Liver (tissue), 9 donors: ENCODE results near the gene CHADL. TPM values are rescaled to one million over a fixed set of nuclear protein-coding genes. Genes with fewer than 3 reads are reported as not detected.

Experiments used
- DNase-seq: peaks from one replicate; pipeline ENCODE4 v3.0.0-alpha.2; 2017; ENCODE audit warnings: low spot score
- H3K27ac ChIP-seq, 2 donors: one replicate each; pipeline ENCODE4 v1.7.0; 2013; ENCODE audit warnings: inconsistent platforms in 2 of 2, low read length in 2 of 2, control low read depth in 1 of 2, low read depth in 1 of 2, mild to moderate bottlenecking in 1 of 2
- H3K27me3 ChIP-seq, 4 donors: one replicate each; pipeline versions ENCODE4 v1.6.1 to v1.7.0; 2013; ENCODE audit warnings: low read length in 3 of 4, inconsistent platforms in 1 of 4, mild to moderate bottlenecking in 1 of 4, moderate library complexity in 1 of 4; ENCODE audit not compliant: control insufficient read depth in 4 of 4, insufficient read depth in 4 of 4
- H3K36me3 ChIP-seq, 4 donors: one replicate each; pipeline versions ENCODE4 v1.6.1 to v1.7.0; 2013; ENCODE audit warnings: low read length in 3 of 4, mild to moderate bottlenecking in 3 of 4, low read depth in 1 of 4, moderate library complexity in 1 of 4; ENCODE audit not compliant: control insufficient read depth in 4 of 4, insufficient read depth in 3 of 4
- H3K4me1 ChIP-seq, 4 donors: one replicate each; pipeline versions ENCODE4 v1.6.1 to v1.7.0; 2013; ENCODE audit warnings: low read length in 3 of 4, mild to moderate bottlenecking in 3 of 4, moderate library complexity in 1 of 4; ENCODE audit not compliant: control insufficient read depth in 4 of 4, insufficient read depth in 4 of 4
- H3K4me3 ChIP-seq, 3 donors: one replicate each; pipeline versions ENCODE4 v1.6.1 to v1.7.0; 2013; ENCODE audit warnings: low read length in 3 of 3, control low read depth in 1 of 3, low read depth in 1 of 3, mild to moderate bottlenecking in 1 of 3
- H3K9ac ChIP-seq, 2 donors: one replicate each; pipeline ENCODE4 v1.7.0; 2013; ENCODE audit warnings: low read length in 2 of 2, mild to moderate bottlenecking in 2 of 2, moderate library complexity in 2 of 2, control low read depth in 1 of 2, low read depth in 1 of 2
- H3K9me3 ChIP-seq, 4 donors: one replicate each; pipeline versions ENCODE4 v1.6.1 to v1.7.0; 2013; ENCODE audit warnings: low read length in 3 of 4; ENCODE audit not compliant: control insufficient read depth in 4 of 4
- EGR1 ChIP-seq, 2 donors: IDR thresholded peaks; 2 replicates each; pipeline ENCODE4 v1.6.1; 2016 to 2018; ENCODE audit warnings: antibody characterized with exemption in 2 of 2, low read depth in 2 of 2
- FOXA1 ChIP-seq: IDR thresholded peaks from 2 replicates; pipeline ENCODE4 v1.6.1; 2016; ENCODE audit warnings: antibody characterized with exemption
- FOXA2 ChIP-seq: IDR thresholded peaks from 2 replicates; pipeline ENCODE4 v1.6.1; 2016; ENCODE audit warnings: antibody characterized with exemption
- GABPA ChIP-seq, 2 donors: IDR thresholded peaks in 1 of 2; conservative IDR thresholded peaks in 1 of 2; 2 replicates each; pipeline ENCODE4 v1.6.1; 2016; ENCODE audit warnings: antibody characterized with exemption in 2 of 2, mild to moderate bottlenecking in 1 of 2, moderate library complexity in 1 of 2
- HNF4A ChIP-seq, 2 donors: conservative IDR thresholded peaks; 2 replicates each; pipeline ENCODE4 v1.6.1; 2016; ENCODE audit warnings: antibody characterized with exemption in 2 of 2, mild to moderate bottlenecking in 2 of 2
- HNF4G ChIP-seq: IDR thresholded peaks from 2 replicates; pipeline ENCODE4 v1.6.1; 2016; ENCODE audit warnings: antibody characterized with exemption
- JUND ChIP-seq, 2 donors: IDR thresholded peaks; 2 replicates each; pipeline ENCODE4 v1.6.1; 2016; ENCODE audit warnings: antibody characterized with exemption in 2 of 2
- MAX ChIP-seq: IDR thresholded peaks from 2 replicates; pipeline ENCODE4 v1.6.1; 2016; ENCODE audit warnings: antibody characterized with exemption
- NR2F2 ChIP-seq: IDR thresholded peaks from 2 replicates; pipeline ENCODE4 v1.6.1; 2016; ENCODE audit warnings: antibody characterized with exemption
- RAD21 ChIP-seq, 2 donors: IDR thresholded peaks; 2 replicates each; pipeline ENCODE4 v1.6.1; 2016; ENCODE audit warnings: antibody characterized with exemption in 2 of 2, mild to moderate bottlenecking in 2 of 2
- REST ChIP-seq: IDR thresholded peaks from 2 replicates; pipeline ENCODE4 v1.6.1; 2016; ENCODE audit warnings: antibody characterized with exemption, mild to moderate bottlenecking
- RXRA ChIP-seq, 2 donors: IDR thresholded peaks; 2 replicates each; pipeline ENCODE4 v1.6.1; 2017 to 2018; ENCODE audit warnings: antibody characterized with exemption in 2 of 2, mild to moderate bottlenecking in 1 of 2
- SP1 ChIP-seq: IDR thresholded peaks from 2 replicates; pipeline ENCODE4 v1.6.1; 2018; ENCODE audit warnings: antibody characterized with exemption, mild to moderate bottlenecking
- TAF1 ChIP-seq: conservative IDR thresholded peaks from 2 replicates; pipeline ENCODE4 v1.6.1; 2016; ENCODE audit warnings: antibody characterized with exemption, mild to moderate bottlenecking
- YY1 ChIP-seq: IDR thresholded peaks from 2 replicates; pipeline ENCODE4 v1.6.1; 2016; ENCODE audit warnings: antibody characterized with exemption, mild to moderate bottlenecking
- ZBTB33 ChIP-seq: IDR thresholded peaks from 2 replicates; pipeline ENCODE4 v1.6.1; 2016; ENCODE audit warnings: antibody characterized with exemption
- WGBS: extraction: QIAGEN DNeasy Blood & Tissue Kit; methylation state at CpG from one replicate; pipeline ENCODE4 v1.1.7; 2013; 5-methylcytosine and 5-hydroxymethylcytosine counted together
- polyA plus RNA-seq, 2 donors: library from polyadenylated mRNA; stranded (reverse) in 1 of 2; unstranded in 1 of 2; fragments of 200-250 nt in 1 of 2; fragments of >200 nt in 1 of 2; fragmentation: Nextera tagmentation in 1 of 2; extraction: Ambion mirVana in 1 of 2; gene quantifications; one replicate each; pipeline versions ENCODE4 v1.2.1 to v1.2.3, GENCODE V29; 2013 to 2015
- total RNA-seq, 2 donors: library from RNA; depleted of rRNA; stranded (reverse); fragments of >200 nt; gene quantifications; one replicate each; pipeline ENCODE4 v1.2.3, GENCODE V29; 2014
- TF ChIP-seq, protein P1 (sequence below): fragments of 150-350 bp; IDR thresholded peaks from 2 replicates; pipeline ENCODE4 v1.5.1; 2017; ENCODE audit warnings: improper control_type of control experiment, low read depth, low read length; ENCODE audit not compliant: missing input control
- donor health status: healthy.
- donor health status: healthy.
- donor health status: healthy.
- donor health status: healthy.
- donor health status: healthy.

The CHADL gene
- total and polyA plus RNA-seq, 4 donors: 0.51 to 1.0 (median 0.62) TPM

GRCh38 chr22:41215926-41216325 is 24.8 kb downstream of the CHADL start:
- Histone ChIP-seq H3K27me3 (no peaks in the 10 kb centered on the region), H3K36me3 (peaks cover 0 to 15% (median 13%) of the 10 kb centered on the region in 4 donors), H3K27ac (no peak overlapping the region), H3K9ac (no peak overlapping the region), H3K4me1 (peaks cover 0 to 11% (median 0%) of the 10 kb centered on the region in 4 donors), H3K4me3 (no peak overlapping the region), H3K9me3 (no peaks in the 10 kb centered on the region)
- WGBS: 90% methylated on average over 7 of the region's 7 CpGs
- DNase-seq: no peak
- TF ChIP-seq FOXA2 (no peak), JUND (IDR thresholded peaks at IDR 0.05) (no peak), RAD21 (IDR thresholded peaks at IDR 0.05) (no peak), FOXA1 (no peak), SP1 (no peak), HNF4A (conservative IDR thresholded peaks at IDR 0.05) (no peak), EGR1 (IDR thresholded peaks at IDR 0.05; ENCODE audit: low read depth in 2 of 2) (no peak), REST (no peak), MAX (no peak), TAF1 (no peak), ZBTB33 (no peak), GABPA (IDR thresholded peaks at IDR 0.05 in 1 of 2, conservative IDR thresholded peaks at IDR 0.05 in 1 of 2) (no peak), HNF4G (no peak), NR2F2 (no peak), YY1 (no peak), RXRA (IDR thresholded peaks at IDR 0.05) (no peak)
- TF ChIP-seq, protein P1, sequence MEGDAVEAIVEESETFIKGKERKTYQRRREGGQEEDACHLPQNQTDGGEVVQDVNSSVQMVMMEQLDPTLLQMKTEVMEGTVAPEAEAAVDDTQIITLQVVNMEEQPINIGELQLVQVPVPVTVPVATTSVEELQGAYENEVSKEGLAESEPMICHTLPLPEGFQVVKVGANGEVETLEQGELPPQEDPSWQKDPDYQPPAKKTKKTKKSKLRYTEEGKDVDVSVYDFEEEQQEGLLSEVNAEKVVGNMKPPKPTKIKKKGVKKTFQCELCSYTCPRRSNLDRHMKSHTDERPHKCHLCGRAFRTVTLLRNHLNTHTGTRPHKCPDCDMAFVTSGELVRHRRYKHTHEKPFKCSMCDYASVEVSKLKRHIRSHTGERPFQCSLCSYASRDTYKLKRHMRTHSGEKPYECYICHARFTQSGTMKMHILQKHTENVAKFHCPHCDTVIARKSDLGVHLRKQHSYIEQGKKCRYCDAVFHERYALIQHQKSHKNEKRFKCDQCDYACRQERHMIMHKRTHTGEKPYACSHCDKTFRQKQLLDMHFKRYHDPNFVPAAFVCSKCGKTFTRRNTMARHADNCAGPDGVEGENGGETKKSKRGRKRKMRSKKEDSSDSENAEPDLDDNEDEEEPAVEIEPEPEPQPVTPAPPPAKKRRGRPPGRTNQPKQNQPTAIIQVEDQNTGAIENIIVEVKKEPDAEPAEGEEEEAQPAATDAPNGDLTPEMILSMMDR: no peak

- Histone ChIP-seq H3K4me1 (peaks cover 0 to 11% (median 0%) of the 10 kb centered on the region in 4 donors), H3K27me3 (no peaks in the 10 kb centered on the region), H3K4me3 (no peak overlapping the region), H3K9me3 (no peaks in the 10 kb centered on the region), H3K9ac (no peak overlapping the region), H3K27ac (no peak overlapping the region), H3K36me3 (peaks cover 3 to 14% (median 13%) of the 10 kb centered on the region in 4 donors)
- TF ChIP-seq HNF4A (conservative IDR thresholded peaks at IDR 0.05) (no peak), HNF4G (no peak), YY1 (no peak), JUND (IDR thresholded peaks at IDR 0.05) (no peak), FOXA2 (no peak), ZBTB33 (no peak)
- no peak for DNase-seq
- WGBS: 97% methylated on average over 10 of the region's 10 CpGs
Observed at GRCh38 chr22:41215409-41215808, 25.3 kb downstream of the CHADL start.
